ENCODE data around the gene SMTNL2.

DNA sequence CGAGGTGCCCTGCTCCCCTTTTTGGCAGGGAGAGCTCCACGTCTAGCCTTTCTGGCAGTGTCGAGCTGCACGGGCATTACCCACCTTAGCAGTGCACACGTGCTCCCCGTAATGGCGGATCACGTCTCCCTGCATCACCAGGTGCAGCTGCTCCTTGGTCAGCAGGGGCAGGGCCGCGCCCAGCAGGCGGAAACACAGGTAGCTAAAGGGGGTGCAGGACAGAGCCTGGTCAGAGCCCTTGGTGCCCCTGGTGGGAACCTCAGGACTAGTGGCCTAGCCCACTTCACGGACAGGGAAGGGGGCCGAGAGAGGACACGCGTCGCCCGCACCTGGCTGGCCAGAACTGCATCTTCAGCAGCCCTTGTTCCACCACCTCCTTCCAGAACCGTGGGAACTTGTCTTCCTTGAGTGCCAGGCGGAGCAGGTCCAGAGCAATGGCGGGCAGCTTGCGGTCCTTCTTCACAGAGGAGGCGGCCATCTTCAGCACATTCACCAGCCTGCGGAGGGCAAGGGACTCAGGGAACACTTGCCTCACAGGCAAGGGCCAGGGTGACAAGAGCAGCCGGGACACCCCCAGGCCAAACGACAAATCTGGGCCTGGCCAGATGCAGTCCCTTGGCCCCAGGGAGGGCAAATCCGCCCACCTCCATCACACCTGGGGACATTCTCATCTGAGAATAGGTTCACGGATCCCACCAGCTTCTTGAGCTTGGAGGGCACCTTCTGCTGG, 32.4 kb upstream of the SMTNL2 start:
- no peak for TF ChIP-seq POLR2A (IDR thresholded peaks at IDR 0.05)
- TF ChIP-seq, protein P1, sequence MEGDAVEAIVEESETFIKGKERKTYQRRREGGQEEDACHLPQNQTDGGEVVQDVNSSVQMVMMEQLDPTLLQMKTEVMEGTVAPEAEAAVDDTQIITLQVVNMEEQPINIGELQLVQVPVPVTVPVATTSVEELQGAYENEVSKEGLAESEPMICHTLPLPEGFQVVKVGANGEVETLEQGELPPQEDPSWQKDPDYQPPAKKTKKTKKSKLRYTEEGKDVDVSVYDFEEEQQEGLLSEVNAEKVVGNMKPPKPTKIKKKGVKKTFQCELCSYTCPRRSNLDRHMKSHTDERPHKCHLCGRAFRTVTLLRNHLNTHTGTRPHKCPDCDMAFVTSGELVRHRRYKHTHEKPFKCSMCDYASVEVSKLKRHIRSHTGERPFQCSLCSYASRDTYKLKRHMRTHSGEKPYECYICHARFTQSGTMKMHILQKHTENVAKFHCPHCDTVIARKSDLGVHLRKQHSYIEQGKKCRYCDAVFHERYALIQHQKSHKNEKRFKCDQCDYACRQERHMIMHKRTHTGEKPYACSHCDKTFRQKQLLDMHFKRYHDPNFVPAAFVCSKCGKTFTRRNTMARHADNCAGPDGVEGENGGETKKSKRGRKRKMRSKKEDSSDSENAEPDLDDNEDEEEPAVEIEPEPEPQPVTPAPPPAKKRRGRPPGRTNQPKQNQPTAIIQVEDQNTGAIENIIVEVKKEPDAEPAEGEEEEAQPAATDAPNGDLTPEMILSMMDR (IDR thresholded peaks at IDR 0.05) = no peak
